Stimulated activated CD4-positive, alpha-beta T cell treated with anti-CD3 and anti-CD28 coated beads, Interleukin-15, amount 100 ng/mL, for 48 hours (primary cell): ENCODE data around the gene SIT1.
"Not testable (repeated sequence)": the region's sequence is repeated elsewhere in the genome, so short reads cannot be mapped to it uniquely, and the experiment has no call there.

Source experiments
- DNase-seq, 2 donors: peaks; one replicate each; pipeline ENCODE4 v3.0.0-alpha.2; 2020; ENCODE audit warnings: low read depth in 2 of 2

The SIT1 gene

GRCh38 chr9:35660966-35661415 lies 10.3 kb upstream of the SIT1 start:
- no peak for DNase-seq

- DNase-seq: no peak
These were observed 8.6 kb upstream of the SIT1 start for GRCh38 chr9:35659340-35659739.

DNA sequence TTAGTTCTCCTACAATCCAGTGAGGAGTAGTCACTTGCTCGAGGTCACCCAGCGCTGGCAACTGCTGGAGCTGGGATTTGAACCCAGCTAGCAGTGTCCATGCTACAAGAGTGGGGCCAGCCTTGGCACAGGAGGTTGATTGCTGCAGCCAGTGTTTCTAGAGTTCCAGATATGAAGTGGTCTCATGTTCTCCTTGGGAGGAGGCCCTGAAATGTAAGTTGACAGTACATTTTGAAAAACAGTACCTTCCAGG lies 8.2 kb upstream of the SIT1 start:
- no peak for DNase-seq

DNA sequence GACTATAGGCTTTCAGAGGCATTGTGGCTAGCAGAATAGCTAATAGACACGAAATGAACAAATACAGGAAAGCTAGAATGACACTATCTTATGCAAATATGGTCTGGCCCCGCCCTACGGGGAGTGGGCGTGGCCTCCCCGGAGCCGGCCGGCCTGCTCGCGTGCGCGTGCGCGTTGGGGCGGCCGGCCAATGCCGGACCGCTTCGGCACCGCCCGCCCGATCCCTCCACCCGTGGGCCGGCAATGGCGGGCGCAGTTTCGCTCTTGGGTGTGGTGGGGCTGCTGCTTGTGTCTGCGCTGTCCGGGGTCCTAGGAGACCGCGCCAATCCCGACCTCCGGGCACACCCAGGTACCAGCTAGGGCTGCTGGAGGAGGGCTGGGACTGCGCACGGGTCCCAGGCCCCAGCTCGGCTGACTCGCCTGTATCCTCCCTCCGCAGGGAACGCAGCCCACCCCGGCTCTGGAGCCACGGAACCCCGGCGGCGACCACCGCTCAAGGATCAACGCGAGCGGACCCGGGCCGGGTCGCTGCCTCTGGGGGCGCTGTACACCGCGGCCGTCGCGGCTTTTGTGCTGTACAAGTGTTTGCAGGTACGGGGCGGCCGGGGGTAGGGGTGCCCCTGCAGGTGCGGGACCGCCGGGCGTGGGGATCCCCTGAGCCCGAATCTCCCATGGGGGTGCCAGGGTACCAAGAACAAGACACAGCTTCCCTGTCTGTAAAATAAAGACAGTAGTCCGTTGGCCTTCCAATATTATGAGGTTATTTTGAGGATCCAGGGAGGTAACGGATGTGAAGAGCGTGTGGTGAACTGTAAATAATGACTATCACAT lies 7.6 kb upstream of the SIT1 start, which contains the start of gene CCDC107:
Gene CCDC107 (plus strand): TSS at position 156 of the 831 bp plus-strand sequence. CDS start 88 bp downstream, at position 244.
- peak; percentile 65 for DNase-seq

DNA sequence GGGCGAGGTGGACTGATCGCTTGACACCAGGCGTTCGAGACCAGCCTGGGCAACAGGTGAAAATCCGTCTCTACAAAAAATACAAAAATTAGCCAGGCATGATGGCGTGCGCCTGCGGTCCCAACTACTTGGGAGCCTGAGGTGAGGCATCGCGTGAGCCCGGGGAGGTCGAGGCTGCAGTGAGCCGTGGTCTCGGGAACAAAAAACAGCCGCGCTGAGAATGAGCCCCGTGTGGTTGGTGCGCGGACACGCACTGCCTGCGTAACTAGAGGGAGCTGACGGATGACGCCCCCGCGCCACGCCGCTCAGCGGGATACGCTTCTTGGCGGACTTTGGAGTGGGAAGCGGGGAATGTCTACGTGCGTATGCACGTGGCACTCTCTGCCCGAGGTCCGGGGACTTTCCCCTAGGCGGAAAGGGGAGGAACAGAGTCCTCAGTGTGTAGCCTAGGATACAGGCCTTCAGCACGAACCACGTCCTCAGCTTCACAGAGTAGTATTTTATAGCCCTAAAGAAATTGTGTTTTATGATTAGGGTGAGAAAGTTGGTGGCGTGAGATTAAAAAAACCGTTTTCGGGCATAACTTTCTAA lies 6.9 kb upstream of the SIT1 start, which contains the start of gene RMRP:
Gene RMRP (minus strand): TSS at position 474 of the 591 bp plus-strand sequence.
- DNase-seq: peak; percentile 94

DNA sequence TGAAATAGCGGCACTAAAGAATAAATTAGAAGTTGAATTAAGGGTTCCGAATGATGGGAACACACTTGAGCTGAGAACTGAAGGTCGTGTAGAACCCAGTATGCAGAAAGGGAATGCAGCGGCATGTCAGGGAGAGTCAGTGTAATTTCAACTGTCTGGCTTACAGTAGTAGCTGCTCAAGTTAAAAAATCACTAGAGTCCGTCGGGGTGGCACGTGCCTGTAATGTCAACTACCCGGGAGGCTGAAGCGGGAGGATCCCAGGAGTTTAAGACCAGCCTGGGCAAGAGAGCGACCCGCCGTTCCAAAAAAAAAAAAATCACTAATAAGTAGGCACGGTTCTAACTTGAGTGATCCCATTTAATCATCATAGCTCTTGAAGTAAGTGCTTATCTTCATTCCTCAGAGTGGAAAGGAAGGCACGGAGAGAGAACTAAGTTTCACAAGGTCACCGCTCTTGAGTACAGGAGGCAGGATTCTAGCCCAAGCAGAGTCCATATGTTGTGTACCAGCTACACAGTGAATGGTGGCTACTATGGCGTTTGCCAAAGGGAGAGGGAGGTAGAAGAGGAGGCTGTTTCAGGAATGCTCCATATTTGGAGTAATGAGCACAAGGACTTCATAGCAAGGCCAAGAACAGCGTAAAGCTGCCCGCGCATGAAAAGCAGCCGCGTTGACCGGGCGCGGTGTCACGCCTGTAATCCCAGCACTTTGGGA lies 6.3 kb upstream of the SIT1 start:
- DNase-seq: no peak

DNA sequence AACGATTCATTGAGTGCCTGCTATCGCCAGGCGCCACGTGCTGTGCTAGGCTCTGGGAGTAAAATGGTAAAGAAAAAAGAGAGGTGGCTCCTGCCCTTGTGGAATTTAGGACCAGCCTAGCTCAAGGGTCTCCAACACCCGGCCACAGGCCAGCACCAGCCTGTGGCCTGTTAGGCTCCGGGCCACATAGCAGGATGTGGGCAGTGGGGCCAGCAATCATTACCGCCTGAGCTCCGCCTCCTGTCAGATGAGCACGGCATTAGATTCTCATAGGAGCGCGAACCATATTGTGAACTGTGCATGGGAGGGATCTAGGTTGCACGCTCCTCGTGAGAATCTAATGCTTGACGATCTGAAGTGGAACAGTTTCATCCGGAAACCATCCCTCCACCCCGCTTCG lies 5.6 kb upstream of the SIT1 start:
- DNase-seq: no peak

DNA sequence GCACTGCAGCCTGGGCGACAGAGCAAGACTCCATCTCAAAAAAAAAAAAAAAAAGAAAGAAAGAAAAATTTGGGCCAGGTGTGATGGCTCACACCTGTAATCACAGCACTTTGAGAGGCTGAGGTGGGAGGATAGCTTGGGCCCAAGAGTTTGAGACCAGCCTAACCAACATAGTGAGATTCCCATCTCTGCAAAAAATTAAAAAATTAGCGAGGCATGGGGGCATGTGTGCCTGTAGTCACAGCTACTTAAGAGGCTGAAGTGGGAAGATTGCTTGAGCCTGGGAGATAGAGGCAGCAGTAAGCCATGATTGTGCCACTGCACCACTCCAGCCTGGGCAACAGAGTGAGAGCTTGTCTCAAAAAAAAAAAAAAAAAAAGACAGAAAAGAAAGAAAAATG lies 2.9 kb upstream of the SIT1 start:
- no peak for DNase-seq

GRCh38 chr9:35652829-35653209 lies 2.1 kb upstream of the SIT1 start:
- no peak for DNase-seq

GRCh38 chr9:35651956-35652828 lies 1.5 kb upstream of the SIT1 start:
- no peak for DNase-seq

DNA sequence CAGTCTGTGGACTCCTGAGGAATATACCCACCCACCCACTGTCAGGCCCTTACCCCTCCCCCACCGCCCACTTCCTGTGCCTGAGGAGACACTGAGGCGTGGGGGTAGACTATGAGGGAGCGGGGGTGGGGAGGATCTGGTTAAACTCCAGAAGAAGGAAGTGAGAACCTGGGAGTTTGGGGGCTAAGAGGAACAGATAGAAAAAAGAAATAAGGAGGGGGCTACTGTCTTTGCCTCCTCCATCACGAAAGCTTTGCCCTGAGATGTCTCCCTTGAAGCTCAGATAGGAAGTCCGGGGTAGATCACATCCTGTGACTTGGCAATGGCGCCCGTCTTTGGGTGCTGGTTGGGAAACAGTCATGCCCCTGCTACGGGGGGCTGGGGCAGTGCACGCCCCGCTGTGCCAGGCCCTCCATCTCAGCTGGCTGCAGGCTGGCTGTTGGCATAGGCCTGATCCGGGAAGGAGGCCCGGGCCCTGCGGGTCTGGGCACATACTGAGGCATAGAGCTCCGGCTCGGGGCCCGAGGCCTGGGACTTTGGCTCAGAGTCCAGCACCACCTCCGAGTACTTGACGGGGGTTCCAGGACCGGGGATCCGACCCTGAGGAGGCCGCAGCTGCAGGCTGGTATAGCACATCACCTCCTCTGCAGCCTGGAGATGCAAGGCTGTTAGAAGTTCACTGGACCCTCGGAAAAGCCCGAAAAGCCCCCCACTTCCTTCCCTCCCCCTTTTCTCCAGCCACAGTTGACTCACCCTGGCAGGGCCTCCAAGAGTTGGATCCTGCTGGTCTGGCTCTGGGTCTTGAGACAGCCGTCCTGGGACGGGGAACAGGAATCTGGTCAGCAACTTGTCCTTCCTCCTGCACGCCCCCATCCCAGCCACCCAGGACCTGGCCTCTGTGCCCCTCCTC lies 1.0 kb downstream of the SIT1 start:
- peak in 1 of 2 donors; percentile 41 for DNase-seq

- DNase-seq: peak; percentile 80 to 89
These were observed 4.0 kb downstream of the SIT1 start for GRCh38 chr9:35646533-35647265.

DNA sequence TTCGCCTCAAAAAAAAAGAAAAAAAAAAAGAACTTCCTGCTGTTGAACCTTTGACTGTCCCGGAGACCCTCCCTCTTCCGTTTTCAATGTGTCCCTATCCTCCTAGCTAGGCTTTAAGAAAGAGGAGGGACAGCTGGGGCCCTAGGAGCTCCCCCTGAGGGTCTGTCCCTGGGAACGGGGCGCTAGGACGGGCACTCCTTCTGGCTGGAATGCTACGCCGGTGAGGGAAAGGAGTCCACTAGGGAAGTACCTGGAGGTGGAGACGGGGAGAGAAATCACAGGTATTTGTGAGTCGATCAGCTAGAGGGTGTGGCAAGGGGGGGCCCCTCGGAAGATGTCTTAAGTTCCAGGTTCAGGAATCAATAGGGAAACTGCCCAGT lies 4.6 kb downstream of the SIT1 start:
- DNase-seq: no peak

- DNase-seq: not testable (repeated sequence)
These were observed 5.0 kb downstream of the SIT1 start for GRCh38 chr9:35645736-35646135.

GRCh38 chr9:35643046-35643445 lies 7.7 kb downstream of the SIT1 start:
- no peak for DNase-seq

GRCh38 chr9:35641478-35641877 lies 9.3 kb downstream of the SIT1 start:
- not testable (repeated sequence) for DNase-seq

DNA sequence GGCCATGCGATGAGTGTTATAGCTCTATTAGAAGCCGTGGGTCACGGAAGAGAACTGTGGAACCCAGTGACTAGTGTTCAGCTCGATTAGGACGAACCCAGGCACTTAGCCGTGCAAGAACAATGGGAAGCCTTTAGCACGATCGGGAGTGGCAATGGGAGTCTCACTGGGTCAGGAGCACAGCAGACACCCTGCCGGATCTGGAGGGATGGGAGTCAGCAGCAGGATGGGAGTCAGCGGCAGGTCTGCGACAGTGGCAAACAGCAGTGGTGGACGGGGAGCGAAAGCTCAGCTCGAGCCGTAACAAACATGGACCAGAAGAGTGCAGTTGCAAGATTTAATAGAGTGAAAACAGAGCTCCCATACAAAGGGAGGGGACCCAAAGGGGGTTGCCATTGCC lies 10.3 kb downstream of the SIT1 start:
- not testable (repeated sequence) for DNase-seq

- DNase-seq: no peak
These were observed 11.1 kb downstream of the SIT1 start for GRCh38 chr9:35639631-35640030.

DNA sequence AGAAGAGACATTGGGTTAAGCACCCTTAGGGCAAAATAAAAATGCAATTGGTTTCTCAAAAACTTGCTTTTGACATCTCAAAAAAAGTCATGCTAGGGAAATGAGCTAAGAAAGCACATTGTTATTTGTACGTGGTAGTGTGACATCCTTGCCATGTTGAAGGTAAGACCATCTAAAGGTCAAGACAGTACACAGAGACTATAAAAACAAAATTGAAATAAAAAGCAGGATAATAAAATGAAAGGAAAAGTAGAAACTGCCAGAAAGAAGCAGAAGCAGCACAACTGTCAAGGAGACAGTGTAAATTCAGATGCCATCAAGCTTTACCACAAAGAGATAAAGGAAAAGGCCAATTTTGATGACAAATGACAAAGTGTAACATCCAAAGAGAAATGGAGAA lies 11.5 kb downstream of the SIT1 start:
- DNase-seq: not testable (repeated sequence)

DNA sequence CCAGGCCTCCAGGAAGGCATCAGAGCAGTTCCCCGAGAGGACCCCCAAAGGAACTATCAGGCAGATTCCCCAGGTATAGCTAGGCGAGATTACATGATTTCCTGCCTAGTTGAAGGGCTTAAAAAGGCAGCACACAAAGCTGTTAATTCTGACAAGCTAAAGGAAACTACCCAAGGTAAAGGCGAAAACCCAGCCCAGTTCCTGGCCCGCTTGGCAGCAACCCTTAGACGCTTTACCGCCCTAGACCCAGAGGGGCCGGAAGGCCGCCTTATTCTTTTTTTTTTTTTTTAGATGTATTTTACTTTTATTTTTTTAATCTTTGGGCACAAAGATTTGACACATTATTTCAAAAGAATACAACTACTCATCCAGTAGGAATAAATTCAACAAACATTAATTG lies 12.0 kb downstream of the SIT1 start:
- DNase-seq: not testable (repeated sequence)
